Mucosa of descending colon (tissue), 3 donors: ENCODE results near the gene FUT9. TPM values are rescaled to one million over a fixed set of nuclear protein-coding genes. Genes with fewer than 3 reads are reported as not detected.
A peak's percentile ranks its signal among the peaks of the same experiment; 100 is the strongest.

ENCODE experiments used
- ATAC-seq: fragments of 200-7000 bp; cut with Tn5 transposase; one replicate; pipeline ENCODE4 v1.9.1; 2020; ENCODE audit warnings: mild to moderate bottlenecking, moderate library complexity
- DNase-seq, 3 donors: peaks; one replicate each; pipeline ENCODE4 v3.0.0-alpha.2; 2020
- H3K36me3 ChIP-seq: fragments of 200-600 bp; one replicate; pipeline ENCODE4 v1.8.0; 2021; ENCODE audit warnings: low read depth, mild to moderate bottlenecking
- H3K4me1 ChIP-seq: fragments of 200-600 bp; one replicate; pipeline ENCODE4 v1.8.0; 2021; ENCODE audit warnings: low read depth, mild to moderate bottlenecking
- H3K4me3 ChIP-seq: fragments of 200-600 bp; one replicate; pipeline ENCODE4 v1.8.0; 2021; ENCODE audit warnings: mild to moderate bottlenecking
- H3K9me3 ChIP-seq: fragments of 200-600 bp; one replicate; pipeline ENCODE4 v1.8.0; 2021; ENCODE audit warnings: mild to moderate bottlenecking
- intact Hi-C, 2 donors: fragments of 100-400 bp; cut with DNase I in 1 of 2; cut with micrococcal nuclease in 1 of 2; formaldehyde crosslinking; loops; one replicate each; pipeline versions ENCODE4 v1.11.0 to v1.11.1; 2022; cut with DNase I, micrococcal nuclease
- long read RNA-seq, 2 donors: library from polyadenylated mRNA; unstranded; transcript quantifications; one replicate each; pipeline ENCODE4 v2.0.0, GENCODE V29; 2019 to 2021
- total RNA-seq, 3 donors: library from RNA; stranded (reverse); fragmentation: NEBNext Ultra II Directional in 2 of 3; extraction: Animal tissue kit (Norgen Biotek cat#: 25700) in 2 of 3; gene quantifications; one replicate each; pipeline versions ENCODE4 v1.2.1 to v1.2.4, GENCODE V29; 2021 to 2023
- TF ChIP-seq, protein P1 (sequence below): fragments of 200-600 bp; IDR thresholded peaks from one replicate; pipeline ENCODE4 v1.8.0; 2022; ENCODE audit warnings: antibody characterized with exemption, mild to moderate bottlenecking
- donor health status: DM: no; HTN: no; CAD: no; lungs with moderate emphysema.
- donor health status: DM: no; HTN: no; CAD: no.
- donor health status: DM: no; HTN: yes; CAD: no.

The FUT9 gene
- under 1 TPM in 2 of 3 donors, not detected in 1; 0.02 to 0.09 TPM for total RNA-seq
- long read RNA-seq, donor 1 = 0 reads
- long read RNA-seq, donor 2 = 0 reads

DNA sequence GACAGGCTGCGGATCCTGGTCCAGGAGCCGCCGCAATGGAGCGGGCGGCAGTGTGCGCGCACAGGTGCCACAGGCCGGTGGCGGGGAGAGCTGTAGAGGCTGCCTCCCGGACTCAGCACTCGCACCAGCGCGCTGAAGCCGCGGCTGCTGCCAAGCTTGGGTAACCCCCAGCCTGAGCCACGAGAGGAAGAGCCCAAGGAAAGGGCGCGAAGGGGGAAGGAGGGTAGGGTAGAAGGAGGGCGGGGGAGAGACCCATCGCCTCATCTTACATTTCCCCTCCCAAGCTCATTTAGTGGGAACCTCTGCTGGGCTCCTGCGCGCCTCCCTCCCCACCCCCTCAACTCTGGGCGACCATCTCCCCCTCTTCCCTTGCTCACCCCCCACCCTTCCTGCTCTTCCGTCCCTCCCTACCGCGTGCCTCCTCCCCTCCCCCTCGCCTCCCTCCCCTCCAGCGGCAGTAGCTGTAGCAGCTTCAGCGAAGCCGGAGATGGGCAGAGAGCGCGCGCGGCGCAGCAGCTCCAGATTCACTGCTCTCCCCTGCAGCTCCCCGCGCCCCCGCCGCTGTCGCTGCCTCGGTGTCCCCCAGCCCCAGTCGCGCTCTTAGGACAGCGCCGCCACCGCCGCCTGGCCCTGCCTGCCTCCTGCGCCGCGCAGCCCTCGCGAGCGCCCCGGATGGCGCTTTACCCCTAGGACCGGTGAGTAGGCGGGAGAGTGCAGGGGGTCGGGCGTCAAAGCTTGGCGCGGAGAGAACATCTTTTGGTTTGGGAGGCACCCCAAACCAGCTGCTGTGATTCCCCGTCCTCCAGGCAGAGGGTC lies at the start of gene FUT9:
TSS of gene FUT9 (plus strand) at position 457 of the 816 bp plus-strand sequence. CDS start 187,182 bp downstream, outside the sequence.
- Histone ChIP-seq H3K36me3 (no peaks in the 10 kb centered on the region), H3K4me3 (no peak within 1 kb of the TSS), H3K4me1 (no peaks in the 10 kb centered on the region), H3K9me3 (no peaks in the 10 kb centered on the region)
- ATAC-seq (peak; percentile 10), DNase-seq (peak in 1 of 3 donors; percentile 8)
- intact Hi-C loops = no loop called here
- TF ChIP-seq, protein P1, sequence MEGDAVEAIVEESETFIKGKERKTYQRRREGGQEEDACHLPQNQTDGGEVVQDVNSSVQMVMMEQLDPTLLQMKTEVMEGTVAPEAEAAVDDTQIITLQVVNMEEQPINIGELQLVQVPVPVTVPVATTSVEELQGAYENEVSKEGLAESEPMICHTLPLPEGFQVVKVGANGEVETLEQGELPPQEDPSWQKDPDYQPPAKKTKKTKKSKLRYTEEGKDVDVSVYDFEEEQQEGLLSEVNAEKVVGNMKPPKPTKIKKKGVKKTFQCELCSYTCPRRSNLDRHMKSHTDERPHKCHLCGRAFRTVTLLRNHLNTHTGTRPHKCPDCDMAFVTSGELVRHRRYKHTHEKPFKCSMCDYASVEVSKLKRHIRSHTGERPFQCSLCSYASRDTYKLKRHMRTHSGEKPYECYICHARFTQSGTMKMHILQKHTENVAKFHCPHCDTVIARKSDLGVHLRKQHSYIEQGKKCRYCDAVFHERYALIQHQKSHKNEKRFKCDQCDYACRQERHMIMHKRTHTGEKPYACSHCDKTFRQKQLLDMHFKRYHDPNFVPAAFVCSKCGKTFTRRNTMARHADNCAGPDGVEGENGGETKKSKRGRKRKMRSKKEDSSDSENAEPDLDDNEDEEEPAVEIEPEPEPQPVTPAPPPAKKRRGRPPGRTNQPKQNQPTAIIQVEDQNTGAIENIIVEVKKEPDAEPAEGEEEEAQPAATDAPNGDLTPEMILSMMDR = no peak

DNA sequence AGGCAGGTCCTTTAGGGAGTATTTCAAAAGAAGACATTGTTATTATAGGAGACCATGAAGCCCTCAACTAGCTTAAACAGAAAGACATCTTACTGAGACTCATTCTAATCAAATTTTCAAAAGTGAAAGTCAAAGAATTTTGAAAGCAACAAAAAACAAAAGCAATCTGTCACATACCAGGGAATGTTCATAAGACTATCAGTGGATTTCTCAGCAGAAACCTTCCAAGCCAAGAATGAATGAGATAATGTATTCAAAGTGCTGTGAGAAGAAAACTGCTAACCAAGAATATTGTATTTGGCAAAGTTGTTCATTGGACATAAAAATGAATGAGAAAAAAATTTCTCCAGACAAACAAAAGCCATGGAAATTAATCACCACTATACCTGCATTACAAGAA lies 48.2 kb upstream of the FUT9 start:
- TF ChIP-seq, protein P1 = no peak
- intact Hi-C loops = no loop called here
- Histone ChIP-seq H3K4me1 (no peaks in the 10 kb centered on the region), H3K4me3 (no peak overlapping the region), H3K9me3 (peaks cover 21% of the 10 kb centered on the region), H3K36me3 (no peaks in the 10 kb centered on the region)
- DNase-seq (no peak), ATAC-seq (no peak)

DNA sequence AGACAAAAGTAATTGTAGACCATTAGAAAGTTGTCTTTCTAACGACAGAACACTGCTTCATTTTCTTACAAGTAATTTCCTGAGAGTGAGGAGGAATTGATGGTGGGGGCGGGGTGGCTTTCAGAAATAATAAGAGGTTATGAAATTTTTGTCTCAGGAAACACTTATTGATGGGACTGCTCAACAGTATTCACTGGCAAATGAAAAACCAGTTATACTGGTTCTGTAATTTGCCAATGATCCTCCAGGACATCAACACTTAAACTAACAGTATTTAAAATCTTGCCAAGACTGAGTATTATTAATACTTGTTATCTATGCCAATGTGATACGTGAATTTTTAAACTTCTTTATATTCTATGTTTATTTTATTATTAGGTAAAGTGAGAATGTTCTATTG lies 41.8 kb upstream of the FUT9 start:
- TF ChIP-seq, protein P1 = no peak
- no peak for DNase-seq
- no peak for ATAC-seq
- Histone ChIP-seq H3K4me1 (no peaks in the 10 kb centered on the region), H3K36me3 (no peaks in the 10 kb centered on the region), H3K4me3 (no peak overlapping the region), H3K9me3 (no peaks in the 10 kb centered on the region)
- intact Hi-C loops = no loop called here

DNA sequence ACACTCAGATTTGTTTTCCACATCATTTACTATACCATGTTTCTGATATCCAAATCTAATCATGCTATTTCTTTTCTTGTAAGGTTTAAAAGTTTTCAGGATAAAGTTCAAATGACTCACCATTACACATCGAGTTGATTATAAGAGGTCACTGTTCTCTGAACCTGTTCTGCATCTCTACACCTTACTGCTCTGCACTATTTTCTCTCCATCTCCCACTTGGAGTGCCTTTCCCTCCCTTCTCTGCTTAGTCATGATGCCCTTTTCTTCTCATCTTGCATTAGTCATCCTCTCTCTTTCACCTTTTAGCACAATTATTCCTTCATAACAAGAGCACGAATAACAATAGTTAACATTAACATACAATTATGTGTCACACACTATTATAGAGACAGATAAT lies 37.5 kb upstream of the FUT9 start:
- no peak for ATAC-seq
- no peaks in the 10 kb centered on the region for H3K4me1 ChIP-seq
- H3K9me3 ChIP-seq = no peaks in the 10 kb centered on the region
- TF ChIP-seq, protein P1 = no peak
- DNase-seq = no peak
- H3K4me3 ChIP-seq = no peak overlapping the region
- intact Hi-C loops = no loop called here
- no peaks in the 10 kb centered on the region for H3K36me3 ChIP-seq

DNA sequence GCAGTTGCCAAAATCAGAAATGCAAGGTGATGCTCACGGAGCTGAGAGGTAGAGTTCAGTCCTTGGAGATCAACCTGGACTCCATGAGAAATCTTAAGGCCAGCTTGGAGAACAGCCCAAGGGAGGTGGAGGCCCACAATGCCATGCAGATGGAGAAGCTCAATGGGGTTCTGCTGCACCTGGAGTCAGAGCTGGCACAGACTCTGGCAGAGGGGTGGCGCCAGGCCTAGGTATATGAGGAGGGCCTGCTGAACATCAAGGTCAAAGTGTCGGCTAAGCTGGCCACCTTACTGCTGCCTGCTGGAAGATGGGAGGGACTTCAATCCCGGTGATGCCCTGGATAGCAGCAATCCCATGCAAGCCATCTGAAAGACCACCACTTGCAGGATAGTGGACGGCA lies 23.9 kb upstream of the FUT9 start:
- intact Hi-C loops = no loop called here
- ATAC-seq (no peak), DNase-seq (no peak)
- Histone ChIP-seq H3K36me3 (no peaks in the 10 kb centered on the region), H3K4me1 (no peaks in the 10 kb centered on the region), H3K4me3 (no peak overlapping the region), H3K9me3 (peaks cover 29% of the 10 kb centered on the region)
- TF ChIP-seq, protein P1 = no peak
